GM18867 (cell line): ENCODE data around the gene WDPCP.
"Not testable (repeated sequence)": the region's sequence is repeated elsewhere in the genome, so short reads cannot be mapped to it uniquely, and the experiment has no call there.

Experiments
- ATAC-seq: cut with Tn5 transposase; IDR thresholded peaks from one replicate; pipeline ENCODE4 v1.9.1; 2021; ENCODE audit warnings: mild to moderate bottlenecking, moderate library complexity; ENCODE audit not compliant: unreplicated experiment

The WDPCP gene

DNA sequence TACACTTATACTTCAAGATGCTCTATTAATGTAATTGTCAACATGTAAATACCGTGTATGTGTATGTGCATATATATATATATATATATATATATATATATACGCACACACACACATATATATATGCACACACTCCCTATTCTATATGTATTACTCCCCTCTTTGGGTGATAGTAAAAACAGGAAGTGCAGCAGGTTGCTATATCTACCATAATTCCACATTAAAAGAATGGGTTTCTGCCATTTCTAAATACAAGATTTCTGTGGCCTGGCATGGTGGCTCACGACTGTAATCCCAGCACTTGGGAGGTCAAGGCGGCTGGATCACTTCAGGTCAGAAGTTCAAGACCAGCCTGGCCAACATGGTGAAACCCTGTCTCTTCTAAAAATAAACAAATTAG is 460.7 kb downstream of the WDPCP start:
- ATAC-seq = no peak

DNA sequence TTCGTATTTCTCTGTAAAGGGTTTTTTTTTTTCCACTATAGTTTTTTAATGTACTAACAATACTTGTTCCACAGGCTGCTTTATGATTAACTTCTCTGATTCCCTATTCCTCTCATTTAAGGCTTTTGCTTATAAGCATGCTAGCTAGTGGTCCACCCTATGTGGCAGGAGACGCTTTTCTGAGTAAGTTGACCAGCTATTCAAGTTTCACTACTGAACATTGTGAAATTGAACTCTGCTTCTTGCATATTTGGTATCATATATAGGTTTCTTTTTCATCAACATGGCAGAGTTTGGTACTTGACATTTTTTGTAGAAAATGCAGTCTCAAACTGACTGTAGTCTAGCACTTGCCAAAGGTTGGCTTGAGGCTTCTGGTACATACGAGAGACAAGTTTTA is 463.4 kb downstream of the WDPCP start:
- ATAC-seq = peak; percentile 91

DNA sequence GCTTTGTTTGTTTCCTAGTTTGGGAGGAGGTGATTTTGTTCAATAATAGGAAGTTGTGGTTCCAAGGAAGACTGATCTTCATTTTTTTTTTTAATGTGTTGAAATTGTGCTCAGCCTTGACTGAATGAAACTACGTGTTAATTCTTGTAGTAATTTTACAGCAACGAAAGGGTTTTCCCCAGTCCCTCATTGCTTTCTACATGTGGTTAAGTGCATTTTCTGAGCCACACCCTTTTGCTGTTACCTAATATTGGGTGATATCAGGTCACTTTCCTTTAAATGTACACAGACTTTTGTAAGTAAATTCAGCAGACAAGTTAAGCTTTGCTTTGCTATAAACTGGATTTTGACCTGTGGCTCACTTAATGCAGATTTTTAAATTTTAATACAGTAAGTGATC is 464.1 kb downstream of the WDPCP start:
- ATAC-seq = peak; percentile 76

DNA sequence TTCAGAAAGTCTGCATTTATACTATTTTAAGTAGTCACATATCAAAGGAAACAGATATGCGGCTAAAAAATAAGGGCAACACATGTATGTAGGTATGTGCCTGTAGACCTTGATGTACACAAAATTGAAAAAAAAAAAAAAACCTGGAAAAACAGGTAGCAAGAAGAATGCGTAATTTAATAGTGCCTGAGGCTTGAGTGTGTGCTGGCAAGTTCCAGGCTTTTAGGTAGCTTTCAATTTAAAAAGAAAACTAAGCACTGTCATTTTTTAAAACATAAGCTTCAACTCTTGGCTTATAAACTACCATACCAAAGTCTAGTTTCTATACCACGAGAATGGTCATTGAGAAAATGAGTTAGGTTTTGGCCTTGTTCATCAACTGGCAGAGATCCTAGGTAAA is 465.4 kb downstream of the WDPCP start:
- ATAC-seq = no peak

DNA sequence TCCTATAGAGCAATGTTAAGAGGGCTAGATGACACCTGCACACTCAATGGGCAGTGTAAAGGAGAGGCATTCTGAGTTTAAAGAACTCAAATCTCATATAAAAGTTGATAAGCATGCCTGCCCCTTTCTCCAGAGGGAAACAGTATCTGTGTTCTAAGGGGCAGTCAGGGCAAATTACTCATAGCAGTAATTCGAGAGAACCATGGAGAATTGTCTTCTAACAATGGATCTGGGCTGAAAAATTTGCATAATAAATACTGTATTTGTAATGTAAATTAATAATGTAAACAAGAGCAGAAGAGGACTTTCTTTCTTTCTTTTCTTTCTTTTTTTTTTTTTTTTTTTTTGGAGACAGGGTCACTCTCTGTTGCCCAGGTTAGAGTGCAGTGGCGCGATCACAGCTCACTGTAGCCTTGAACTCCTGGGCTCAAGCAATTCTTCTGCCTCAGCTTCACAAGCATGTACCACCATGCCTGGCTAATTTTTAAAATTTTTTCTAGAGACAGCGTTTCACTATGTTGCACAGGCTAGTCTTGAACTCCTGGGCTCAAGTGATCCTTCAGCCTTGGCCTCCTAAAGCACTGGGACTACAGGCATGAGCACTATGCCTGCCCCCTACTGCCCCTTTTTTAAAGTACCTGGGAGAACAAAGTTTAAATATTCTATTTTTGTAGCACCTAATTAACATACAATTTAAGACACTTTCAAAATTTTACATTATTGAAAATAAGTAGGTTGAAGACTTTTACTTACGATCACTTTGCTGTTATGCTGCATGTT is 467.0 kb downstream of the WDPCP start:
- ATAC-seq = no peak

DNA sequence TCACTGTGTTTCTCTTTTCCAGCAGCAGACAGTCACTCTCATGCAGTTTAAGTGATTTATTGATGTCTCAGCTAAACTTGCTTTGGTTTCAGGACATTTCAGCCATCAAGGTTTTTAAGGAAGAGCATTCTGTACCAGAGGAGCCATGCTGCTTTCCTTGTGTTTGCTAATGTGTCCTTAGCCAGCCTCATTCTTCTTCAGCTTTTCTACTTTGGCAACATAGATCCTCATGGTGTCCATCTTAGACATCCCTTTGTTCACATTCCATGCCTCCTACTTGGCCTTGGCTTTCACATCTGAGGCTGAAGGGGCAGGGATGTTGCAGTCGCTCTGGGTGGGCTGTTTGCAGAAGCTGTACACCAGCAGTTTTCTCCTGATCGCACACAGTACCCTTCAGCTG is 469.5 kb downstream of the WDPCP start:
- ATAC-seq = no peak

DNA sequence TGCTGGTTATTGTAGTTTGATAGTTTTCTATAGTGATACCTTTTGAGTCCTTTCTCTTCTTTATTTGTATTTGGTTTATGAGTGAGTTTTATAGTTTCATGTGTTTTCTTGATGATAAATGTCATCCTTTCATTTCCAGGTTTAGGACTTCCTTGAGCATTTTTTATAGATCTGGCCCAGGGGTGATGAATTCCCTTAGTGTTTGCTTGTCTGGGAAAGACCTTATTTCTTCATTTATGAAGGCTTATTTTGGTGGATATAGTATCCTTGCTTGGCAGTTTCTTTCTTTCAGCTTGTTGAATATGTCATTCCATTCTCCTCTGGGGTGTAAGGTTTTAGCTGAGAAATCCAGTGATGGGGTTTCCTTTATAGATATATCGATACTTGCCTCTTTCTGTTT is 483.8 kb downstream of the WDPCP start:
- ATAC-seq = no peak

DNA sequence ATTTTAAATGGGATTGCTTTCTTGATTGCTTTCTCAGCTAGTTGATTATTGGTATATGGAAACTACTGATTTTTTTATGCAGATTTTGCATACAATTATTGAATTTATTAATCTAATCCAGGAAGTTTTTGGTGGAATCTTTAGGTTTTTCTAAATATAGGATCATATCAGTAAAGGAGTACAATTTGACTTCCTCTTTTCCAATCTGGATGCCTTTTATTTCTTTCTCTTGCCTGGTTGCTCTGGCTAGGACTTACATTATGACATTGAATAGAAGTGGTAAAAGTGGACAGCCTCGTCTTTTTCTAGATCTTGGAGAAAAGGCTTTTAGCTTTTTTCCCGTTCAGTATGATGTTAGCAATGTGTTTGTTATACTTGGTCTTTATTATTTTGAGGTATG is 486.3 kb downstream of the WDPCP start:
- no peak for ATAC-seq

DNA sequence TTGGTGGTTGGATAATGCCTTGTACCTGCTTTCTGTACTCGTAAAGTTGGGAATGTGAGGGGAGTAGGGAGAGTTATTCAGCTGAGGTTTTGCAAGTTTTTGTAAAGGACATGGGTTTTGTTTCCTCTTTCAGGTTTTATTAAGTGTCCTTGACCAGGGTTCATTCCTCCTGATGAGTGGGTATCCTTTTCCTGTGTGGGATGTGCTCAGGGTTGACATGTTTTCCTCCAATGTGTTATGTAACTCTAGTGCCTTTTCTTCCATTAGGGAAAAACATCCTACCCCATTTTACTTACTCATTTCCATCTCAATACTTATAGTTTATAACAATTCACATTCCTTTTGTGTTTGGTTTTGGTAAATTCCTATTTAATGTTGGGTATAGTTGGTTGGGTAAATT is 489.2 kb downstream of the WDPCP start:
- no peak for ATAC-seq

DNA sequence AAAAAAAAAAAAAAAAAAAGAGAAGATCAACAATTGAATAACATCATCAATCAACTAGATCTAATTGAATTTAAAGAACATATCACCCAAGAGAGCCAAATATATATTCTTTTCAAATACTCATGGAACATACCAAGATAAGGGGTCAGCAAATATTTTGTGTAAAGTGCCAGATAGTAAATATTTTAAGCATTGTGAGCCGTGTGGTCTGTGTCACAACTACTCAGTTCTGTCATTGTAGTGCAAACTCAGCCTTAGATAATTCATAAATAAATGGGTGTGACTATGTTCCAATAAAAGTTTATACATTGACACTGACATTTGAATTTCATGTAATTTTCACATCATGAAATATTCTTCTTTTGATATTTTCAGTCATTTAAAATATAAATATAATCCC is 491.8 kb downstream of the WDPCP start:
- ATAC-seq = no peak

DNA sequence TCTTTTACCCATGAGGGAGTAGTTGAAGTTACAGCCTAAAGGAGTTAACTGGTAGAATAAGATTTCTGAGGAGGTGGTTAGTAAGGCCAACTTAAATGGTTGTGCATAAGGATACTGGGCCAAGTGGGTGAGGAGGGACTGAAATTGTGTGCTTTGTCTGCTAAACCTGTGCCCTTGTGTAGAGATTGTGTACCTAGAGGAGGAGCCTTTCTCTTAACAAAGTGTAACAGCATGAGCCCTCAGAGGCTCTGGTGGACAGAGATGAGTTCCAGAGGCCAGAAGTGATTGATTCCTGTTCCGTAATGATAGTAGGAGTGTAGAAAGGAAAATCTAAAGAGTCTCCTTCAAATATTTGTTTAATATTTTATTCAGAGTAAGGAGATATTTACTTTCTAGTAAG is 494.8 kb downstream of the WDPCP start:
- ATAC-seq = no peak

DNA sequence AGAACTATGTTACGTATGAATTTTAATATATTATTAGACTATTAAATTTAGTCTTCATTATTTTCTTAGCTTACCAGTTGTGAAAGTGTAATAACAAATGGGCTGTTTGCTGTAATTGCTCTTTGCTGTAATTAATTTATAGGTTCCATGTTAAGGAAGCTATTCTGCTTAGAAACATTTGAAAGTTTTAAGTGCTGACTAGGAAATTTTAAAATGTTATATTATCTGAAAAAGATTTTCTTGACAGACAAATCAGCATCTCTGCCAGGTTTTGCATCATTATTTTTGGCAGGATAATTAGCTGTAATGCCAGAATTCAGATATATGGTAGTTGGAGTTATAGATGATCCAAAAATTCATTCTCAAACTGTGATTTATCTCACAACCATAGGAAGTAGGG is 495.4 kb downstream of the WDPCP start:
- no peak for ATAC-seq

DNA sequence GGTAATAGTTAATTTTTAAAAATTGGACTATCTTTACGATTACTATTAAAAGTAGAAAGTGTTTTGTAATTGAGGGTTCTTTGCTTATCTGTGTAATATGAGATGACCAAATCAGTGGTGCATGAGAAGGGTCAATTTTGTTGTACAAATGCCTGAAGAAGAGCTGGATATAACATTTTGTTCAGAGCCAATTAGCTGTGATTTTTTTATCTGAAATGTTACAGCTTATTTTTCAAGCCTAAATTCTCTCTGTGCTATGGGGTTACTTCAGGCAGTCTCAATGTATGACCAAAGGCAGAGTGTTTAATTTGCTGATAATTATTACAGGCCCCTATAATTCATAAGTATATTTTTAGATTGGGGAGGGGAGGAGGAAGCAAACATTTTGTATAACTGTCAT is 495.9 kb downstream of the WDPCP start:
- no peak for ATAC-seq

DNA sequence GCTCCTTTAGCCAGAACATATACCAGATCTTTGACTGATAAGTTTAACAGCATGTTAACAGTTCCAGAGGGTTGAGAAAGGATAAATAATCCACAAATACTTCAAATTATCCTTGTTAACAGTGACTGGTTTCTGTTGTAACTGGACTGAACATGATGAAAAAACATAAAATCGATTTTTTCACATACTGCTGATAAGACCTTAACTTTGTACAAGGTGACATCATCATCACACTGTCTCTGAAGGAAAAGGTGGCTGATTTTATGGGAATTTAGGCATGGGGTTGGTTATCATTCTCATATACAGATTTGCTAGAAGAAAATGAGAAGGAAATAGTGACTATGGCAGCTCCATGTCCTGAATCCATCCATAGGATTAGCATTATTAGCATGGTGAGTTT is 501.6 kb downstream of the WDPCP start:
- no peak for ATAC-seq

DNA sequence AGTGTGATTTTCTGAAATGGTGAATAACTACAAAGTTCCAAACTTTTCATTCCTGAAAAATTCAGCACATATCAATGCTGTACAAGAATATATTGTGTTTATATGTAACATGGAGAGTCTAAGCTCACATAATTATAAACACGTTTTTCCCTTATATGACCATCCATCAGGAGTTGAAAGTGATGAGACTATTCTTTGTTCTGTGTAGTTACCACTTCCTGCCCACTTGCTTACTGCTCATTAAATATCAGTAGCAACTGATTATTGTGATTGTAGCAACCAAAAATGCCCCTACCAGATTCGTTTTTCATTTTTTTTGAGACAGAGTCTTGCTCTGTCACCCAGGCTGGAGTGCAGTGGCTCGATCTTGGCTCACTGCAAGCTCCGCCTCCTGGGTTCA is 506.9 kb downstream of the WDPCP start:
- ATAC-seq = no peak

DNA sequence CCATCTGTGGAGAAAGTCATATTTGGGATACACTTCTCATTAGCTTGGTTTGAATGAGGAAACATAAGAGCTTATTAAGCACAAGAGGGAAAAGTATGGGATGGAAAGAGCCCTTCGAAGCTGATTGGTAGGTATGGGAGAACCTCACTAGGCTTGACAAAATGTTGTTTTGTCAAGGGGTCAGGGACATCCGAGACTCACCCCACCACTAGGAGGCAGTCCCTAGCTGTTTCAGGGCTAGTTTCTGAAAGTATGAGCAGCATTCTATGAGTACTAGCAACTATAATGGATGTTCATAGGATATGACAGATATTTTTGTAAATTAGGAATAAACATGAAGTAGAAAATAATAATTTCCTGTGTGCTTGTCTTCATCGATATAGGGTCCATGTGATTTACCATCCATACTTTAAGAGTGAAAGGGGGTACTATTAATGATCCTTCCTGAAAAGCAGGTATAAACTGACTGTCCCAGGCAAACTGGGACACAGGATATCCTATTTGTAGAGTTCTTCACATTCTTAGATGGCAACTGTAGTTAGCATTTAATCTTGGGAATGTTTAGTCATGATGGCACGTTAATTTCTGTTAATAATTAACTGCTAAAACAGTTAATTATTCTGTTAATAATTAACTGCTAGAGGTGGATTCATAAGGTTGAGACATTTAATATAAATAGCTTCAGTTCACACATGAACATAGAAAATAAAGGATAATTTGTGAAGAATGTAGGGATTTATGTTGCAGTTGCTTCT is 509.2 kb downstream of the WDPCP start:
- peak; percentile 81 for ATAC-seq

DNA sequence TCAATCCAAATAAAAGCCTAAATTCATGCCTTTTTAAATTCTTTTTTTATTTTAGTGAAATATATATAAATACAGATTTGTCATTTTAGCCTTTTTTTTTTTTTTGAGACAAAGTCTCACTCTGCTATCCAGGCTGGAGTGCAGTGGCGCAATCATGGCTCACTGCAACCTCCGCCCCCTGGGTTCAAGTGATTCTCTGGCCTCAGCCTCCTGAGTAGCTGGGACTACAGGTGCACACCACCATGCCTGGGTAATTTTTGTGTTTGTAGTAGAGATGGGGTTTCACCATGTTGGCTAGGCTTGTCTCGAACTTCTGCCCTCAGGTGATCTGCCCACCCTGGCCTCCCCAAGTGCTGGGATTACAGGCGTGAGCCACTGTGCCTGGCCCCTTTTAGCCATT is 513.9 kb downstream of the WDPCP start:
- ATAC-seq = not testable (repeated sequence)

DNA sequence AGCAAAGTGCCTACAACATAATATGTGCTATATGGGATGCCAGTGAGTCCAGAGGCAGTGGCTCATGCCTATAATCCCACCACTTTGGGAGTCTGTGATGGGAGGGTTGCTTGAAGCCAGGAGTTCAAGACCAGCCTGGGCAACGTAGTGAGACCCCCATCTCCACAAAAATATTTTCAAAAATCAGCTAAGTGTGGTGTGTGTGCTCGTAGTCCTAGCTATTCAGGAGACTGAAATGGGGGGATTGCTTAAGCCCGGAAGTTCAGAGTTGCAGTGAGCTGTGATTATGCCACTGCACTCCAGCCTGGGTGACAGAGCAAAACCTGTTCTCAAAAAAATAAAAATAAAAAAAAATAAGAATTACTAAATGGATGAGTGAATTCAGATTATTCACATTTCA is 514.3 kb downstream of the WDPCP start:
- ATAC-seq = no peak

DNA sequence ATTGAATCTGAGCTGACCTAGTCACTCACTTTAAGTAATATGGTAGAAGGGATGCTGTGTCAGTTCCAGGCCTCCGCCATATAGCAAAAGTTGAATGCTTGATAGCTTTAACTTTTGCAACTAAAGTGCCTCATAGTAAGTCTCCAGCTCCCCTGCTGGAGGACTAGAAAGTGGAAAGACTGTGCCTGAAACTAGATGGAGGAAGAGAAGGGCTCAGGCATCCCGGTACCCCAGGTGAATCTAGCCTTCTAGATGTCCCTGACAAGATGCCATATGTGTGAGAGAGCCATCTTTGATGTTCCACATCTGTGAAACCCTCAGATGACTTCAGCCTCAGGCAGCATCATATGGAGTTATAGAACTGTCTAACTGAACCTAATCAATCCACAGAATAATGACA is 516.6 kb downstream of the WDPCP start:
- no peak for ATAC-seq
